GM18502 (cell line): ENCODE data around the gene NUCB1.
"Not testable (repeated sequence)": the region's sequence is repeated elsewhere in the genome, so short reads cannot be mapped to it uniquely, and the experiment has no call there.

Source experiments
- ATAC-seq: cut with Tn5 transposase; IDR thresholded peaks from one replicate; pipeline ENCODE4 v1.9.1; 2021; ENCODE audit warnings: mild to moderate bottlenecking; ENCODE audit not compliant: unreplicated experiment, poor library complexity

The NUCB1 gene

GRCh38 chr19:48926909-48927308 lies 26.8 kb downstream of the NUCB1 start:
- ATAC-seq, result no peak

DNA sequence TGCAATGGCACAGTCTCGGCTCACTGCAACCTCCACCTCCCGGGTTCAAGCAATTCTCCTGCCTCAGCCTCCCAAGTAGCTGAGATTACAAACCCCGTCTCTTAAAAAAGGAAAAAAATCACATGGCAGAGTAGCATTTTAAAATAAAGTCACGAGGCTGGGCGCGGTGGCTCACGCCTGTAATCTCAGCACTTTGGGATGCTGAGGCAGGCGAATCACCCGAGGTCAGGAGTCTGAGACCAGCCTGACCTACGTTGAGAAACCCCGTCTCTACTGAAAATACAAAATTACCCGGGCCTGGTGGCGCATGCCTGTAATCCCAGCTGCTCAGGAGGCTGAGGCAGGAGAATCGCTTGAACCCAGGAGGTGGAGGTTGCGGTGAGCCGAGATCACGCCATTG lies 27.6 kb downstream of the NUCB1 start:
- ATAC-seq, result not testable (repeated sequence)

DNA sequence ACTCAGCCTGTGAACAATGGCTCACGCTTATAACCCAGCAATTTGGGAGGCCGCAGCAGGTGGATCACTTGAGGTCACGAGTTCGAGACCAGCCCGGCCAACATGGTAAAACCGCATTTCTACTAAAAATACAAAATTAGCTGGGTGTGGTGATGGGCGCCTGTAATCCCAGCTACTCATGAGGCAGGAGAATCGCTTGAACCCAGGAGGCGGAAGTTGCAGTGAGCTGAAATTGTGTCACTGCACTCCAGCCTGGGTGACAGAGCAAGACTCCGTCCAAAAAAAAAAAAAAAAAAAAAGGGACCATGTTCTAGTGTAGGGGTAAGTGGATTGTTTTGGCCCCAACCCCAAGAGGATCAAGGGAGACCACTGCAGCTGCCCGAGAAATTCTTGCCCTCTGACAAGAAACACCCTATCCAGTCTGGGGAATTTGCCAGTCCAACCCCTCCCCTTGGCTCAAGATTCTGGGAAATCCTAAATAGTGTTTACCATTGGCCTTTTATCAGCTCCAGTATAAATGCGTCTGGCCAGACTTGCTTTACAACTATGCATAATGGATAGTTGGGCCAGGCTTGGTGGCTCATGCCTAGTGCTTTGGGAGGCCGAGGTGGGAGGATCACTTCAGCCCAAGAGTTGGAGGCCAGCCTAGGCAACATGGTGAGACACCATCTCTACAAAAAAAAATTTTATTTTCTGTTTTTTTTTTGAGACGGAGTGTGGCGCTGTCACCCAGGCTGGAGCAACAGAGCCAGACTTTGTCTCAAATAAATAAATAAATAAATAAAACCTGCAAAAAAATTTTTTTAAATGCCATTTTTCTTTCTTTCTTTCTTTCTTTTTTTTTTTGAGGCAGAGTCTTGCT lies 28.3 kb downstream of the NUCB1 start:
- ATAC-seq, result no peak

DNA sequence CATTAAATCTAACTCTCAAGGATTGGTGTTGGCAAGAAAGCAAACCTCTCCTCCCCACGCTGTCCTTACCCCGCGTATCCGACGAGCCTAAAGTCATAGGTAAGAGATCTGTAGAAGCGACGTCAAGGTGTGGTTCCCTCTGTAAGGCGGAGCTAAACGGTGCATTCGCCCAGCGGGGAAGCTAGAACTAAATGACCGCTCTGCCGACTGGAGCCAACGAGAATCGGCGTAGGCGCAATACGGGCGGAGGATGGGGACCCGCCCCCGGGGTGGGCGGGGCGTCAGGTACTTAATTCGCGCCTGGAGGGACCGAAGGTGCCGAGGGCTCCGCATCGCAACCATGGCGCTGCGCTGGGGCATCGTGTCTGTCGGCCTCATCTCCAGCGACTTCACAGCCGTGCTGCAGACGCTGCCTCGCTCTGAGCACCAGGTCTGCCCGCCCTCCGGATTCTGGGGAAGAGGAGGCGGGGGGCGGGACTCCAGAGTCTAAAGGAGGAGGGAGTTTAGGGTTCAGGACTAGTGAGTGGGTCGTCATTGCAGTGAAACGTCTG lies 33.3 kb downstream of the NUCB1 start, which contains the start of gene DHDH:
Gene DHDH (plus strand): TSS at position 318 of the 551 bp plus-strand sequence. CDS start 23 bp downstream, at position 341.
- peak; percentile 47 for ATAC-seq

- ATAC-seq, result no peak
Observed at GRCh38 chr19:48934837-48935236, 34.7 kb downstream of the NUCB1 start.

DNA sequence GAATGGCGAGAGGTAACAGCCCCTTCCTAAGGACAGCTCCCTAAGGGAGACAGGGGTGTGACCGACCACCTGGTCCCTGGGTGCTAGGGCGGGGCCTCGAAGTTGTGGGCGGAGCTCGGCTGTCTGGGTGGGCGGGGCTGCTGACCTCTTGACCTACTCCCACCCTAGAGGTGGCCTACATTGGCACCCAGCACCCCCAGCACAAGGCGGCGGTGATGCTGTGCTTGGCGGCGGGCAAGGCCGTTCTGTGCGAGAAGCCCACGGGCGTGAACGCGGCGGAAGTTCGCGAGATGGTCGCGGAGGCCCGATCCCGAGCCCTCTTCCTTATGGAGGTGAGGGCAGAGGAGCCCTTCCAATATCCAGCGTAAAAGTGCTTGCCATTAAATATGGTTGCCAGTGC lies 35.8 kb downstream of the NUCB1 start:
- no peak for ATAC-seq

DNA sequence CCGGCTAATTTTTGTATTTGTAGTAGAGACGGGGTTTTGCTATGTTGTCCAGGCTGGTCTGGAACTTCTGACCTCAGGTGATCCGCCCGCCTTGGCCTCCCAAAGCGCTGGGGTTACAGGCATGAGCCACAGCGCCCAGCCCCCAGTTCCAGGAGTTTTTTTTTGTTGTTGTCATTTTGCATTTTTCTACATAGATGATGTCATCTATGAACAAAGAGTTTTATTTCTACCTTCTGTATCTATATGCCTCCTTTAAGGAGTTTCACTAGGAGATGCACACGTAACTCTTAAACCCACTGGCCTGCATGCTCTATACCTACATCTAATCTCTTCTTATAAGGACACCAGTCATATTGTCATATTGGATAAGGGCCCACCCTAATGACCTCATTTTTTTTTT lies 38.1 kb downstream of the NUCB1 start:
- no peak for ATAC-seq

GRCh38 chr19:48940902-48941301 lies 40.8 kb downstream of the NUCB1 start:
- ATAC-seq, result no peak

GRCh38 chr19:48943081-48943480 lies 43.0 kb downstream of the NUCB1 start:
- ATAC-seq, result no peak

- ATAC-seq, result no peak
Observed at GRCh38 chr19:48945415-48945814, 45.3 kb downstream of the NUCB1 start.

GRCh38 chr19:48945817-48946216 lies 45.7 kb downstream of the NUCB1 start:
- ATAC-seq, result no peak

- ATAC-seq, result no peak
Observed at GRCh38 chr19:48946463-48947257, 46.5 kb downstream of the NUCB1 start.

GRCh38 chr19:48947258-48947542 lies 47.1 kb downstream of the NUCB1 start:
- no peak for ATAC-seq

DNA sequence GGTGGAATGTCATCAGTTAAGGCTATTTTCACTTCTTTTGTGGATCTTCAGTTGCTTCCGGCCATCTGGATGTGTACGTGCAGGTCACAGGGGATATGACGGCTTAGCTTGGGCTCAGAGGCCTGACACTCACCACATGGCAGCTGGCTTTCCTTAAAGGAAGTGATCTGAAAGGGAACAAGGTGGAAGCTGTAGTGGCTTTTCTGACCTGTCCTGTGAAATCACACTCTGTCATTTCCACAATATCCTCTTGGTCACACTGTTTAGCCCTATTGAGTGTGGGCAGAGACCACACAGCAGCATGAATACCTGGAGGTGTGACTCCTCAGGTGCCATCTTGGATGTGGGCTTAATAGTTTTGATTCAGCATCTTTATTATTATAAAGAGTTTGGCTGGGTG lies 50.0 kb downstream of the NUCB1 start:
- ATAC-seq, result no peak

DNA sequence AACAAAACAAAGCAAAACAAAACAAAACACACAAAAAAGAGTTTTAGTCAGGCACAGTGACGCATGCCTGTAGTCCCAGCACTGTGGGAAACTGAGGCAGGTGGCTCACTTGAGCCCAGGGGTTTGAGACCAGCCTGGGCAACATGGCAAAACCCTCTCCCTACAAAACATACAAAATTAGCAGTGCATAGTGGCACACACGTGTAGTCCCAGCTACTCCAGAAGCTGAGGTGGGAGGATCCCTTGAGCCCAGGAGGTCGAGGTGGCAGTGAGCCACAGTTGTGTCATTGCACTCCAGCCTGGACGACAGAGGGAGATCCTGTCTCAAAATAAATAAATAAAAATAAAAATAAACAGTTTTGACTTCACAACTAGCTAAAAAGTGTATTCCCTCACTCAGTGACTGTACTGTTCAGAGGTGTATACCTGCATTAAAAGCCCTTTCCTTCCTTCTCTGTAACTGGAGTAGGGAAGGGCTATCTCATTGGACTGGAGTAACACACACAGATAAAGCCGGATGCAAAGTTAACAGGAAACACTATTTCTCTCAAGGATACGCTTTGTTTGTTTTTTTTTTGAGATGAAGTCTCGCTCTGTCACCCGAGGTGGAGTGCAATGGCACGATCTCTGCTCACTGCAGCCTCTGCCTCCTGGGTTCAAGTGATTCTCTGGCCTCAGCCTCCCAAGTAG lies 50.9 kb downstream of the NUCB1 start:
- ATAC-seq, result no peak

DNA sequence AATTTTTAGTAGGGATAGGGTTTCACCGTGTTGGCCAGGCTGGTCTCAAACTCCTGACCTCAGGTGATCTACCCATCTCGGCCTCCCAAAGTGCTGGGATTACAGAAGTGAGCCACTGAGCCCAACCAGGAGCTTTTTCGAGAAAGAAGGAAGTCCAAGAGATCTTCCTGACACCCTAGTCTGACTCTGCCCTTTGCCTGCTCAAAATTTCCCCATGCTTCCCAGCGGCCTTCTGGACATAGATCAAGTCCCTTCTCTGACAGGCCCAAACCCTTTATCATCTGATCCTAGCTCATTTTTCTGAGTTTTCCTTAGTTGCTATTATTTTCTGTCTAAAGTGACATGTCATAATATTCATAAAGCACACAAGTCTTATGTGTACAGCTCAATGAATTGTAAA lies 53.0 kb downstream of the NUCB1 start:
- ATAC-seq, result no peak

- no peak for ATAC-seq
Observed at GRCh38 chr19:48953990-48954594, 54.0 kb downstream of the NUCB1 start.

- peak; percentile 77 for ATAC-seq
Observed at GRCh38 chr19:48954595-48955307, 54.6 kb downstream of the NUCB1 start, which contains the start of gene BAX. Gene BAX, plus strand, starts transcription at chr19:48954875. Its CDS starts 54 bp downstream, at chr19:48954929.

GRCh38 chr19:48955308-48955958 lies 55.3 kb downstream of the NUCB1 start:
- ATAC-seq, result peak; percentile 8
